Kidney (tissue), 14 donors: Measurements from ENCODE around the gene RASGRF2. TPM values are rescaled to one million over a fixed set of nuclear protein-coding genes. Genes with fewer than 3 reads are reported as not detected.

Source experiments
- DNase-seq, 5 donors: peaks; one replicate each; pipeline ENCODE4 v3.0.0-alpha.2; 2013 to 2020
- FAIRE-seq: peaks from 2 replicates; lab custom pipeline; 2012; peaks lifted over from hg19 to GRCh38; lab: Jason Lieb, UNC
- H3K27ac ChIP-seq, 2 donors: one replicate each; pipeline ENCODE4 v1.7.0; 2013; ENCODE audit warnings: low read depth in 2 of 2, low read length in 2 of 2, inconsistent platforms in 1 of 2
- H3K27me3 ChIP-seq: one replicate; pipeline ENCODE4 v1.7.1; 2013; ENCODE audit warnings: low read length, inconsistent platforms; ENCODE audit not compliant: control insufficient read depth, insufficient read depth
- H3K36me3 ChIP-seq, 3 donors: one replicate each; pipeline versions ENCODE4 v1.7.0 to v1.7.1; 2013; ENCODE audit warnings: low read length in 3 of 3, control low read depth in 1 of 3, inconsistent platforms in 1 of 3; ENCODE audit not compliant: insufficient read depth in 3 of 3, control insufficient read depth in 2 of 3
- H3K4me1 ChIP-seq, 3 donors: one replicate each; pipeline versions ENCODE4 v1.7.0 to v1.7.1; 2013; ENCODE audit warnings: low read length in 3 of 3, inconsistent platforms in 1 of 3, low read depth in 1 of 3; ENCODE audit not compliant: control insufficient read depth in 2 of 3, insufficient read depth in 2 of 3
- H3K4me3 ChIP-seq, 3 donors: one replicate each; pipeline versions ENCODE4 v1.7.0 to v1.8.1; 2013; ENCODE audit warnings: low read length in 3 of 3, control low read depth in 1 of 3, inconsistent platforms in 1 of 3
- H3K9ac ChIP-seq, 3 donors: one replicate each; pipeline versions ENCODE4 v1.7.0 to v1.7.1; 2013; ENCODE audit warnings: low read length in 3 of 3, control low read depth in 1 of 3, inconsistent platforms in 1 of 3
- H3K9me3 ChIP-seq, 3 donors: one replicate each; pipeline versions ENCODE4 v1.7.0 to v1.7.1; 2013; ENCODE audit warnings: low read length in 3 of 3, control low read depth in 1 of 3, inconsistent platforms in 1 of 3; ENCODE audit not compliant: control insufficient read depth in 2 of 3, insufficient read depth in 1 of 3
- intact Hi-C: fragments of 100-400 bp; cut with DNase I; formaldehyde crosslinking; loops from one replicate; pipeline ENCODE4 v1.11.1; 2022
- polyA plus RNA-seq: library from polyadenylated mRNA; stranded (reverse); fragments of 350-450 nt; fragmentation: Illumina TruSeq; extraction: RNeasy Lipid Tissue Mini Kit (QIAGEN cat#74804); gene quantifications from one replicate; pipeline ENCODE4 v1.2.3, GENCODE V29; 2014; ENCODE audit warnings: low read depth, low replicate concordance; ENCODE audit not compliant: insufficient read depth
- total RNA-seq: library from RNA; stranded (reverse); fragmentation: NEBNext Ultra II Directional; extraction: Animal tissue kit (Norgen Biotek cat#: 25700); gene quantifications from one replicate; pipeline ENCODE4 v1.2.1, GENCODE V29; 2021
- TF ChIP-seq, protein P1 (sequence below): IDR thresholded peaks from 3 replicates; pipeline ENCODE4 v1.5.1; 2012; ENCODE audit warnings: mild to moderate bottlenecking, moderate library complexity, borderline replicate concordance; ENCODE audit not compliant: insufficient read depth; ENCODE audit errors: extremely low read depth
- donor health status: control.
- donor health status: control.
- donor health status: control.
- donor health status: control.
- donor health status: control.
- donor health status: DM: yes; HTN: yes; CAD: no.
- donor health status: Normal renal cell carcinoma (clear cell type).

Gene RASGRF2
- total and polyA plus RNA-seq, 2 donors from 2014 or later, result 4.9 to 14.7 TPM

DNA sequence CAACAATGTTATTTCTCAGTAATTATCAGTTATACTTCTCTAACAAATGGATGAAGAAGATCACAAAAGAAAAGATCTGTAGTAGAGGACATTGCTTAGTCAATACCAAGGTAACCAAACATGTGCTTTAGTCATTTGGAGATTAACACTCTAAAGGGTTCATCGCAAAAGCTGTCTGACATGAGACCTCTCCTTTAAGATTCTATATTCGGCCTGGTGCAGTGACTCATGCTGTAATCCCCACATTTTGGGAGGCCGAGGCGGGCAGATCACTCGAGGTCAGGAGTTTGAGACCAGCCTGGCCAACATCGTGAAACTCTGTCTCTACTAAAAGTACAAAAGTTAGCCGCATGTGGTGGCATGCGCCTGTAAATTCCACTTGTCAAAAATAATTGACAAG lies 254.7 kb downstream of the RASGRF2 start:
- intact Hi-C loops, result no loop called here

DNA sequence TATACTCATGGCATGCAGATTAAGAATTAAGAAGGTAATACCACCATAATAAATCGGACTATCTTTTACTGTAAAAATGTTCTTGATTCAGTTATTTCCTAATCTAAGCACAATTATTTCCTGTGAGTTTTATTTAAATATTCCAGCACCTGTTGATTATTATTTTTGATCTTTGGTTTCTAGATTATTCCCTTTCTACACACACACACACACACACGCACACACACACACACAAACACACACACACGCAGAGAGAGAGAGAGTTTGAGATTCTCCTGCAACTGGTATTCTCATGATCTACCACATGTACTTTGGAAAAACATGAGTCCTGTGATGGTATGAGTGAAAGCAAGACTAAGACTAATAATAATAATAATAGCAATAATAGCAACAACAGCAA lies 256.0 kb downstream of the RASGRF2 start:
- no peaks in the 10 kb centered on the region for H3K36me3 ChIP-seq

More for the DNA sequence above, 254.7 kb downstream of the RASGRF2 start:
- Histone ChIP-seq H3K27me3 (no peaks in the 10 kb centered on the region), H3K4me3 (no peak overlapping the region), H3K9me3 (no peaks in the 10 kb centered on the region), H3K27ac (no peak overlapping the region), H3K36me3 (no peaks in the 10 kb centered on the region), H3K9ac (no peak overlapping the region), H3K4me1 (no peaks in the 10 kb centered on the region)
- FAIRE-seq (no peak), DNase-seq (no peak)
- TF ChIP-seq, protein P1, sequence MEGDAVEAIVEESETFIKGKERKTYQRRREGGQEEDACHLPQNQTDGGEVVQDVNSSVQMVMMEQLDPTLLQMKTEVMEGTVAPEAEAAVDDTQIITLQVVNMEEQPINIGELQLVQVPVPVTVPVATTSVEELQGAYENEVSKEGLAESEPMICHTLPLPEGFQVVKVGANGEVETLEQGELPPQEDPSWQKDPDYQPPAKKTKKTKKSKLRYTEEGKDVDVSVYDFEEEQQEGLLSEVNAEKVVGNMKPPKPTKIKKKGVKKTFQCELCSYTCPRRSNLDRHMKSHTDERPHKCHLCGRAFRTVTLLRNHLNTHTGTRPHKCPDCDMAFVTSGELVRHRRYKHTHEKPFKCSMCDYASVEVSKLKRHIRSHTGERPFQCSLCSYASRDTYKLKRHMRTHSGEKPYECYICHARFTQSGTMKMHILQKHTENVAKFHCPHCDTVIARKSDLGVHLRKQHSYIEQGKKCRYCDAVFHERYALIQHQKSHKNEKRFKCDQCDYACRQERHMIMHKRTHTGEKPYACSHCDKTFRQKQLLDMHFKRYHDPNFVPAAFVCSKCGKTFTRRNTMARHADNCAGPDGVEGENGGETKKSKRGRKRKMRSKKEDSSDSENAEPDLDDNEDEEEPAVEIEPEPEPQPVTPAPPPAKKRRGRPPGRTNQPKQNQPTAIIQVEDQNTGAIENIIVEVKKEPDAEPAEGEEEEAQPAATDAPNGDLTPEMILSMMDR, result no peak

DNA sequence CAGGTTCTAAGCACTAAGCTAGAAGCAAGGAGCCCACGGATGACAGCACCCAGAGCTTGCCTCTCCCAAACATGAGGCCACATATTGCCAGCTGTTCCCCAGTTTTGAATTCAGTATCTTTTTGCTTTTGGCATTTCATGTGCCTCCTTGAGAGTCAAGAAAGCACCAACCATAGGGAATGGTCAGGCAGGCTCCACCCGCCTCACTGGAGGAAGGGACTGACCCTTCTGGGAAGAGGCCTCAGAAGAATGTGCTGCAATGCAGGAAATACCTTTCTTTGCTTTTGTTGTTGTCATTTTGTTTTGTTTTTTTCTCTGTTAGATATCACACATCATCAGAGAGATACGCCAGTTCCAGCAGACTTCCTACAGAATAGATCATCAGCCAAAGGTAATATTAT lies 259.2 kb downstream of the RASGRF2 start:
- Histone ChIP-seq H3K9me3 (no peaks in the 10 kb centered on the region), H3K27me3 (no peaks in the 10 kb centered on the region), H3K27ac (no peak overlapping the region), H3K4me1 (no peaks in the 10 kb centered on the region), H3K4me3 (no peak overlapping the region), H3K36me3 (no peaks in the 10 kb centered on the region), H3K9ac (no peak overlapping the region)
- DNase-seq, result no peak
- FAIRE-seq, result no peak
- TF ChIP-seq, protein P1, result no peak
- intact Hi-C loops, result no loop called here

More for the DNA sequence above, 256.0 kb downstream of the RASGRF2 start:
- Histone ChIP-seq H3K9me3 (no peaks in the 10 kb centered on the region), H3K9ac (no peak overlapping the region), H3K4me3 (no peak overlapping the region), H3K4me1 (no peaks in the 10 kb centered on the region), H3K27me3 (no peaks in the 10 kb centered on the region), H3K27ac (no peak overlapping the region)
- TF ChIP-seq, protein P1, result no peak
- no peak for DNase-seq
- intact Hi-C loops, result no loop called here
- no peak for FAIRE-seq

DNA sequence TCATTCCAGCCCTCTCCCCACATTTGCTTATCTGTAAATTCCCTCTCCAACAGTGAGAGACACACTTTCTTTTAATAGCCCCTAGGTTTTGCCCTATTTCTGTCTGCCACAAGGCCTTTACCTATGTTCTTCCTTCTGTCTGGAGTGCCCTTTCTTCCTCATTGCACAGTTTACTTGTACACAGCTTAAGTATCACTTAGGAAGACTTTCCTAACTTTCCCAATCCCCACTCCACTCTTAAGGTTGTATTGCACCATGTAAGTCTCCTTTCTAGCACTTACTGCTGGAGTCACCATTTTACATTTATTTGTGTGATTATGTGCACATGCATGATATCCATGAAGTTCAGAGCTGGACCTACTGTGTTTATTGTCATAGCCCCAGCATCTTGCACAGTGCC lies 262.1 kb downstream of the RASGRF2 start:
- H3K4me1 ChIP-seq, result no peaks in the 10 kb centered on the region
- FAIRE-seq, result no peak
- intact Hi-C loops, result no loop called here
- peaks cover 0 to 2% (median 0%) of the 10 kb centered on the region in 3 donors for H3K36me3 ChIP-seq
- no peaks in the 10 kb centered on the region for H3K27me3 ChIP-seq
- no peak overlapping the region for H3K4me3 ChIP-seq
- no peak for DNase-seq
- TF ChIP-seq, protein P1, result no peak
- H3K9me3 ChIP-seq, result no peaks in the 10 kb centered on the region
- H3K9ac ChIP-seq, result no peak overlapping the region
- no peak overlapping the region for H3K27ac ChIP-seq
